GM19467 (cell line): Measurements from ENCODE around the gene CCBE1.
"Not testable (repeated sequence)": the region's sequence is repeated elsewhere in the genome, so short reads cannot be mapped to it uniquely, and the experiment has no call there.

ENCODE experiments used
- ATAC-seq: cut with Tn5 transposase; IDR thresholded peaks from one replicate; pipeline ENCODE4 v1.9.1; 2021; ENCODE audit warnings: mild to moderate bottlenecking, moderate library complexity; ENCODE audit not compliant: unreplicated experiment

Gene CCBE1

GRCh38 chr18:59697236-59697932 lies at the start of gene CCBE1:
Gene CCBE1 (minus strand): TSS chr18:59697423.
- peak; percentile 67 for ATAC-seq

- no peak for ATAC-seq
Observed at GRCh38 chr18:59744271-59744721, 47.1 kb upstream of the CCBE1 start.

GRCh38 chr18:59743566-59743965 lies 46.3 kb upstream of the CCBE1 start:
- no peak for ATAC-seq

- ATAC-seq: no peak
Observed at GRCh38 chr18:59742325-59743111, 45.3 kb upstream of the CCBE1 start.

GRCh38 chr18:59740141-59740540 lies 42.9 kb upstream of the CCBE1 start:
- no peak for ATAC-seq

GRCh38 chr18:59737776-59738300 lies 40.6 kb upstream of the CCBE1 start:
- ATAC-seq: no peak

GRCh38 chr18:59737335-59737734 lies 40.1 kb upstream of the CCBE1 start:
- not testable (repeated sequence) for ATAC-seq

GRCh38 chr18:59736061-59736460 lies 38.8 kb upstream of the CCBE1 start:
- ATAC-seq: no peak

GRCh38 chr18:59735269-59735860 lies 38.1 kb upstream of the CCBE1 start:
- ATAC-seq: no peak

- ATAC-seq: no peak
Observed at GRCh38 chr18:59733421-59733820, 36.2 kb upstream of the CCBE1 start.

- ATAC-seq: no peak
Observed at GRCh38 chr18:59730896-59731295, 33.7 kb upstream of the CCBE1 start.

- no peak for ATAC-seq
Observed at GRCh38 chr18:59729781-59730180, 32.6 kb upstream of the CCBE1 start.

- ATAC-seq: no peak
Observed at GRCh38 chr18:59728816-59729215, 31.6 kb upstream of the CCBE1 start.

GRCh38 chr18:59725142-59725541 lies 27.9 kb upstream of the CCBE1 start:
- no peak for ATAC-seq

GRCh38 chr18:59724103-59724502 lies 26.9 kb upstream of the CCBE1 start:
- no peak for ATAC-seq

- ATAC-seq: no peak
Observed at GRCh38 chr18:59721931-59722330, 24.7 kb upstream of the CCBE1 start.

- ATAC-seq: no peak
Observed at GRCh38 chr18:59721211-59721610, 24.0 kb upstream of the CCBE1 start.

GRCh38 chr18:59719544-59720181 lies 22.4 kb upstream of the CCBE1 start:
- ATAC-seq: no peak

- ATAC-seq: no peak
Observed at GRCh38 chr18:59718464-59719157, 21.4 kb upstream of the CCBE1 start.

GRCh38 chr18:59718108-59718463 lies 20.9 kb upstream of the CCBE1 start:
- no peak for ATAC-seq

GRCh38 chr18:59717291-59717690 lies 20.1 kb upstream of the CCBE1 start:
- ATAC-seq: no peak
